HG02885 (cell line): ENCODE data around the gene FNDC3B.
"Not testable (repeated sequence)": the region's sequence is repeated elsewhere in the genome, so short reads cannot be mapped to it uniquely, and the experiment has no call there.

Source experiments
- ATAC-seq: cut with Tn5 transposase; IDR thresholded peaks from one replicate; pipeline ENCODE4 v1.9.1; 2021; ENCODE audit warnings: mild to moderate bottlenecking; ENCODE audit not compliant: unreplicated experiment, poor library complexity

FNDC3B gene

DNA sequence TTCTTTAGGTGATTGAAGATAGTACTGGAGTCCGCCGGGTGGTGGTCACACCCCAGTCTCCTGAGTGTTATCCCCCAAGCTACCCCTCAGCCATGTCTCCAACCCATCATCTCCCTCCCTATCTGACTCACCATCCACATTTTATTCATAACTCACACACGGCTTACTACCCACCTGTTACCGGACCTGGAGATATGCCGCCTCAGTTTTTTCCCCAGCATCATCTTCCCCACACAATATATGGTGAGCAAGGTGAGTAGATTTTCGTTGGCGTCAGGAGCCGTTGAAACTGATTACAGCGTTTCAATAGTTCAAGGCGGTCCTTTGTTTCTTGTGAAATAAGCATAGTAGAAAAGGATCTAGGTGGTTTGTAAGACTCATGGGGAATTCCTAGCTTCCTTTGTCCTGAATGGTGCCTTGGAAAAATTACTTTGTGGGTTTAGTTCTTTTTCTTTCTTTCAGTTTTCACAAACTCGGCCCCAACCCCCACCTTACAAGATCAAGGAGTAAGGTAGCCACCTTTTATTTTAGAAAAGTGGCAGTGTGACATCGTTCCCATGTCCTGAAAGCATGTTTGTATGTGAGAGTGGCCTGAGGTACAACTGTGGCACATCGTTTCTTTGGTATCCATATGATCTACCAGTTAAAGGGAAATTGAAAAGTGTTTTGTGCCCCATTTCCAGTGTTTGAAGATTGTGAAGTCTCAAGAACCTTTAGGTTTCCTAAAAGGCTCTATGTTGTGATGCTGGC lies 208.3 kb downstream of the FNDC3B start:
- no peak for ATAC-seq

DNA sequence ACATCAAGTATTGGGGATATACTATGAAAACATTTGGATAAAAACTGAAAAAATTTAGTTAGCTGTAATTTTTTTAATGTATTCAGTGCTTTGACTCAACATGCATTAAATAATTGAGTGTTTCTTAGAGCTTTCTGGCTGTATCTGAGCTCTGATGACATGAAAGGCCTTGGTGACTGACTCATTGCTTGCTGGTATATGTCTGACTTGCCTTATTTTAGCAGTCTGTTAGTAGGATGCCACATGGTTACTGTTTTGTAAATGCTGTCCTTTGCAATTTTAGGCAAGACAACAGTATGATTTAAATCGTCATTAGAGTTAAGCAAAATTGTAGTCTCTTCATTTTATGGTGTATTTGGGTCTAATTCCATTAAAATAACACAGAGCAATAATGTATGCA lies 209.7 kb downstream of the FNDC3B start:
- no peak for ATAC-seq

DNA sequence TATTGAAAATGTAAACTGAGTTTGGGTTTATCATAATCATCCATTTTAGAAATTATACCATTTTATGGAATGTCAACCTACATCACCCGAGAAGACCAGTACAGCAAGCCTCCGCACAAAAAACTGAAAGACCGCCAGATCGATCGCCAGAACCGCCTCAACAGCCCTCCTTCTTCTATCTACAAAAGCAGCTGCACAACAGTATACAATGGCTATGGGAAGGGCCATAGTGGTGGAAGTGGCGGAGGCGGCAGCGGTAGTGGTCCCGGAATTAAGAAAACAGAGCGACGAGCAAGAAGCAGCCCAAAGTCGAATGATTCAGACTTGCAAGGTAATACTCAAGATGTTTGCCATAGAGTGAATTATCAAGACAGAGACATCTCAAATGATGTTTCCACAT lies 211.8 kb downstream of the FNDC3B start:
- no peak for ATAC-seq

DNA sequence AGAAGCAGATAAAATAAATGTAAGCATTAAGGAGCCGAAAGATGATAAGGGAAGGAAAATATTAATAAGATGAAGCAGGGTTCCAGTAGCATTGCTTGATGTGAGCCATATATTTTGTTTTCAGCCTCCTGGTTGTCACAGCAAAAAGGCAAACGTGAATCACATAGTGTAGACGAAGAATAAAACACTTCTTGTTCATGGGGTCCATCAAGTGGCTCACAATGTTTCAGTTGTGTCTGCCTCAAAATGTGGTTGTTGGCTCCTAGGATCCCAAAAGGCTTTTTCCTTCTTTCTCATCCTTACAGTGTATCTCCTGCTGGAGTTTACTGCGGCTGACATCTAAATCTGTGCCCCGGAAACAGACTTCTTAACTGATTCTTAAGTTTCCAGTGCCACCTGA lies 213.8 kb downstream of the FNDC3B start:
- ATAC-seq = no peak

DNA sequence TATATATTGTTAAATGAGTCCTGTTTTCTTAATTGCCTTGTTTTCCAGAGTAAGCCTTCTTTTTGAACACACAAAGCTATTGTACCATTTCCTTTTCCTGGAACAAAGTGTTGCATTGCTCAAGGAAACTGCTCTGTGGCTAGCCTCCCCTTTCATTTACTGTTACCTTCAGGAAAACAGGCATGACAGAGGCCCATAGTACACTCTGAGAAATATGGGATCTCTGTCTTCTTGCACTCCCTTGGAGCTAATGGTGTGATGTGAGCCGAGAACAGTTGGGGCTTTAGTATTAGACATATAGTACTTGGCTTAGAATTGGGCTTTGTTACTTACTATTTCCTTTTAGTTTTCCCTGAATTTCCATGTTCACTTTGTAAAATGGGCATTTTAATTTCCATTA lies 215.2 kb downstream of the FNDC3B start:
- ATAC-seq = no peak

DNA sequence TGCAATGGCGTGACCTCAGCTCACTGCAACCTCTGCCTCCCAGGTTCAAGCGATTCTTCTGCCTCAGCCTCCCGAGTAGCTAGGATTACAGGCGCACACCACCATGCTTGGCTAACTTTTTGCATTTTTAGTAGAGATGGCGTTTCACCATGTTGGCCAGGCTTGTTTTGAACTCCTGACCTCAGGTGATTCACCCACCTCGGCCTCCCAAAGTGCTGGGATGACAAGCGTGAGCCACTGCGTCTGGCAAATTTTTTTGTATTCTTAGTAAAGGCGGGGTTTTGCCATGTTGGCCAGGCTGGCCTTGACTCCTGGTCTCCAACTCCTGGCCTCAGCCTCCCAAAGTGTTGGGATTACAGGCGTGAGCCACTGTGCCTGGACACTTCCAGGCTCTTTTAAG lies 215.9 kb downstream of the FNDC3B start:
- not testable (repeated sequence) for ATAC-seq

DNA sequence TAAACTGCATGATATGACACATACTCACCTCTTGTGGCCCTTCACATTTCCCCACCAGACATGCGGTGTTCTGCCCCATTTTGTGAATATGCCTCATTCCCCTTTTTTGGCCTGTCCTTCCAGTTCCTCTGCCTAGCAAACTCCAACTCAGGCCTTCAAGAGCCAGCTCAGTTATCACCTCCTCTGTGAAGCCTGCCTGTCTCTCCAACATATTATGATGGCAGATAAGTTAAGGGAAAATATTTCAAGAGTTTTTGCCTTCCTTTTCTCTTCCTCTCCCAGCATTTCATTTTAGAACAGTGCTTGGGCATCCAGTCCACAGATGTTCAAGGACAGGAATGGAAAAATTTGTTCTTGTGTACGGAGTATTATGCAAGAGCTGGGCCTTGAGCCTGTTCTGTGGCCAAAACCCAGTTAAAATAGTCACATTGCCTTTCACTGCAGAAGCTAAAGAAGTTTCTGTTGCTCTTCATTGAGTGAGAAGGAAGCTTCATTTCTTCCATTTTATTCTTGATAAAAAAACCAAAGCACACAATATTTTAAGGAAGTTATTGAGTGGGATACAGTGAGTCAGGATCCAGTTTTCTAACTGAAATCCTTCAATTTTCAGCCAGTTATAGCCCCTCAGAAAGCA lies 216.8 kb downstream of the FNDC3B start:
- no peak for ATAC-seq

DNA sequence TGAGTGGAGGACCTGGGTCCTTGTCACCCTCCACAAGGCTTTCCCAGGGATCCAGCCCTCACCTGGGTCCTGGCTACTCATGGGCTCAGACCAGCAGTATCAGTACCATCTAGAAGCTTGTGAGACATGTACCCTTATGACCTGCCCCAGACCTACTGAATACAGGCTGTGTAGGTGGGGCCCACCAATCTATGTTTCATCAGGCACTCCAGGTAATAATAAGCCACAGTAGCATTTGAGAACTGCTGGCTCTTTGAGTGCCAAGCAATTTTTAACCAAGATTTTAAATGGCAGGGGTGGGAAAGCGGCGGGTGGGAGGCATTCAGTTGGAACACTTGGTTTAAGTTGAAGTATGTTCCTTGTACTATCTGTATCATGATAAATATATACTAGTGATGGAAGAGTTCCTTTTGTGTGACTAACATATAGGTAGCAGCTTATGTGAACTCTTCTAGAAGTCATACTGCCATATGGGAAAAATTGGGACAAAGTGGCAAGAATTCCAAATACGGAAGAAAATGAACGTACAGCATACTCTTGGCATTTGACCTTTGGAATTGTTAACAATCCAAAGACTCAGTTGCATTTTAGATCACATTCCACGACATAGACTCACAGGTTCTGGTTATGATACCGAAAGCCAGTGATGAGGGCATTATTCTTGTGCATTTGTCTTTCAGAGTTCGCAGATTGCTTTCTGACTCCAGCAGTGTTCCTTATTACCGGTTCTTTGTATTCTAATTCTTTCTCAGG lies 218.4 kb downstream of the FNDC3B start:
- ATAC-seq = no peak

DNA sequence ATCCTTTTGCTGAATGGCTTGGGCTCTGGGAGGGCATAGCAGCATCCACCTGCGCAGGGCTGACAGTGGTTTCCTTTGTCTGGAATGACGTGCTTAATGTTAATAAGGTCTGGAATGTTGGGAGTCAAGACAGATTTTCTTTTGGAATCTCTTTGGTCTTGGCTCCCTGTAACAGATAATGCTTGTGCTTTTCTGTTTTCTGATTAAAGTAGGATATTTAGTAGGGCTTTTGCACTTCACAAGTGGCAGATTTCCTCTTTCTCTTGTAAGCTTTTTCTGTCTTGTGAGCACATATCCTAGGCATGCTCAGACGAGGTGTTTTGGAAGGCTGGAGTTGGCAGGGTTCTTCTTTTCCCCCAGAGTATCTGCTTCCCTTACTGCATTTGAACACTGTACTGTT lies 219.2 kb downstream of the FNDC3B start:
- no peak for ATAC-seq

DNA sequence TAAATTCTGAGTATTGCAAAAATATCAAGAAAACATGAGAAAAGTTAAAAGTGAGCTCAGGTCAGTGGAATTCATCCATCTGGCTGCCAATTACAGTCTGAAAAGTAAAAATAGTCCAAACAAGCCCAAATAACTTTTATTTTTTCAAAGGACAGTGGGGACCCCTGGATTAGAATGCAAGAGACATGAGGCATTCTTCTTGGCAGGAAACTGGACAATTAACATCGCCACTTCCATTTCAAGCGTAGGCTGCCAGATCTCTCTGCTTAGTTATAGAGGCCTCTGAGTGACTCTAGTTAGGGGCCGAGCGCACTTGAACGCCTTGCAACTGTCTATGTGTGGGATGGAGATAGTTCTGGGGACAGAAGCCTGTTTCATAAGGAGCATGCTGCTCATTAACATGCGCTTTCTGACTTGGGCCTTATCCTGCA lies 219.7 kb downstream of the FNDC3B start:
- no peak for ATAC-seq

DNA sequence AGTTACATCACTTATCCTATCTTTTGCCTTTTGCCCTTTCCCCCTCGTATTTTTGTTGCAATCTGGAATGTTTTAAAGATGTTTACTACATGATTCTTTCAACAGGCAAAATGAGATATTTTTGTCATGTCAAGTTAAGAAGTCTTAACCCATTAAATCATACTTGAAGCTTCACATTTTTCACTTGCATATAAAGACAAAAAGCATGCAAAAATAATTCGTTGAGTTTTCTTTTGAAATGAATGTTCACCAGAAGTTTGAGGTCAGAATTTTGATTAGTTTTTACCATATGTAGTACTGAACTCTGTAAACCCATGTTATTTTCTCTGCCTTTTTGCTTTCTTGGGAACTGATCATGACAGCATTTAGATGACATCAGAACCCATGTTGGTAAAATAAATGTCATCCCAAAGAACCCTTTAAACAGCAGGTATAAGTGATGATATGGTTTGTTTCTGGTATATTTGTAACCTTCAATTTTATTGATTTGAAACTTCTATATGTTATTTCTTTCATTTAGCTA lies 220.4 kb downstream of the FNDC3B start:
- ATAC-seq = no peak

DNA sequence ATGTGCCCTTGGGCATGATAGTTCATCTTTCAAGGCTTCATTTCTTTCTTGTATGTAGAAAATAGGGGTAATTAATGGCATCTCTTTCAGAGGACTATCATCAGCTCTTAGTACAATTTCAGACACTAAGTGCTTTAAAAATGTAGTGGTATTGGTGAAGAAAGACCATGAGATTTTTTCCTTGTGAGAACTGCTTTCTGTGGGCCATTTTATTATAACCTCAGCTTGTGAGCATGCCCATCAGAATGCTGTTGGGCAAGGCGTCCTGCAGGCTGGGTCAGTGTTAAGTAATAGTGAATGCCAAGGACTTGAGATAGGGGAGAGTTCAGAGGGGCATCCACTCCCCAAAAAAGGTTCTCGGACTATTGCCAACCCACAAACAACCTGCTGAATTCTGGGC lies 221.0 kb downstream of the FNDC3B start:
- ATAC-seq = no peak

DNA sequence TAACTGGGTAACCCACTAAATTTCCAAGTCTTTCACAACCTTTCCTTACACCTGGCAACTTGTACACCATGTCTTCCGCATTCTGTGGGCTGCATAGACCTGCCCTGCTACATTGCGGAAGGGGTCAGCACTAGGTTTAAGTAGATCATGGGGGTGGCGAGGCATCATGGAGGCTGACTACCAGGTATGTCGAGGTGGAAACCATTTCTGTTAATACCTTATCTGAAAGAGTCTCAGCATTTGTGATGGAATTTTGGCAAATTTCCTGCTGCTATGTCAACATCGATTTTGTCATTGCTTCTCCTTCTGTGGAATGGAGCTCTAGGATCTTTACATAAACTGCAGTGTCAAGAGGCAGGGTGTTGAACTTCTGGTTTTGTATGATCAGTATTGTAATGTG lies 221.7 kb downstream of the FNDC3B start:
- no peak for ATAC-seq

DNA sequence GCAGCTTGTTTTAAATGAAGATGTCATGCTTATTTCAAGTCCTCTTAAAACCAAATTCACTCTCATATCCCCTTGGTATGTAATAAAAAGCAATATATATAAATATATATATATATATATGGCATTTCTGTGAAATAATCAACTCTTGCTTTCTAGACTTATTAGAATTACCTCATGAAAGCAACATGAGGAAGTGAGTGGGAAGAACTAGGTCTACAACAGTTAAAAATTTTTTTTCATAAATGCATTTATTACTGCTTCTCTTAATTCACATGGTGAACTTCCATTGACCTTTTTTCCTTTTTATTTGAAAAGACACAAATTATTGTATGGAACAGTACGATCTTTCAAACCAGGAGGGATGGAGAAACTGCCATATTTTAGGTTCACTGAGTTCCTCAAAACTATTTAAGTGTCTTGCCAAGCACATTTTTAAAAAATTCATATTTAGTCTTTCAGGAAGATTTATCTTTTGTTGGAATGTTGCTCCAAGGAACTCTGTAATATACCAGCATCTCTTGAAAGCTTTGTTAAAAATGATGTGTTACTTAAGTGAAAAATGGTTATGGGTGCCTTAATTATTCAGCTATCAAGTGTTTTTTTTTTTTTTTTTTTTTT lies 223.7 kb downstream of the FNDC3B start:
- ATAC-seq = no peak

DNA sequence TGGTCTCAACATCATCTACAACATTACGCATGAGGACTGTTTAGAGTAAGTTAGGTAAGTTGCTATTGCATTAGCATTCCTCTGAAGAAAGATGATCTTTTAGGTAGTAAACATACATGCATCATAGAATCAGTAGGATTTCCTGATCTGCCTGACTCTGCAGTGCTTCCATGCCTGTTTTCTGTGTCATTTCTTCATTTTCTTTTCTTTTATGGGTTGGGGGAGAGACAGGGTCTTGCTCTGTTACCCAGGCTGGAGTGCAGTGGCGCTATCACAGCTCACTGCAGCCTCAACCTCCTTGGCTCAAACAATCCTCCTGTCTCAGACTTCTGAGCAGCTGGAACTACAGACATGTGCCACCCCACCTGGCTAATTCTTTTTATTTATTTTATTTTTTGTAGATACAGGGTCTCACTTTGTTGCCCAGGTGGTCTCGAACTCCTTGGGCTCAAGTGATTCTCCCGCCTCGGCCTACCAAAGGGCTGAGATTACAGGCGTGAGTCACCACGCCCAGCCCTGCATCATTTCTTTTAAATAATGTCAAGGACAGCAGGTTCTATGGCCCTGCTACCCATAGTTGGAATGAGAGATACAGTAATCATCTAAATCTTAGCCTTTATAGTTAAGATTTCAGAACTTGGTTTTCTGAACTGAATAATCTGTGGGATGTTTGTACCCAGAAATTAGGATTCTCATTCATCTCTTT lies 224.6 kb downstream of the FNDC3B start:
- no peak for ATAC-seq

DNA sequence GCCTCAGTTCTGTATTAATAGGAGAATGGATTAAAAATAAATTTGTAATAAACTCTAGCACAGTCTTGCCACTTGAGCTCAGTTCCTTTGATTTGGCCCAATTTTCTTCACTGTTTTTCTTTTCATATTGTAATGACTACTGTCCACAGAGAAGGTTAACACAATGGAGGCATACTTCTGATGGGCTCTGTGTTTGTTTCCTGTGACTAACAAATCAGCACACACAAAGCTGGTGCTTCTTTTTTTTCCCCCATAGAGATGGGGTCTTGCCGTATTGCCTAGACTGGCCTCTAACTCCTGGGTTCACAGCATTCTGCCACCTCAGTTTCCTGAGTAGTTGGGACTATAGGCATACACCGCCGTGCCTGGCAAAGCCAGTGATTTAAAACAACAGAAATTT lies 226.7 kb downstream of the FNDC3B start:
- no peak for ATAC-seq

DNA sequence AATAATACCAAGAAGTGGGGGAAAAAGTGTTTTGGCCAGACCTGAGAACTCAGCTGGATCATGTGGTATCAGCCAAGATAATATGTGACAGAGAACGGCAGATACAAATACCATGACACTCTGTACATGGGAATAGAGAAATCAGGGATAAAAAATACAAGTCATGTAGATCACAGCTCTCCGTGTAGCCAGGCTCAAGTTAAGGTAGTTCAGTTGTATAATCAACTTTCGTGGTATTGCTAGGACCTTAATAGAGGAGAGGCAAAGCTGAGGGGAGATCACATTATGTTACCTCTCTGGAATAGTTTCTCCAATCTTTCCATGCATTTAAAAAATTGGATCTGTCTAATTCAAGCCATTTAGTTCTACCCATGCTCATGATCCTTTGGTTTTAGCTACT lies 229.0 kb downstream of the FNDC3B start:
- ATAC-seq = no peak

DNA sequence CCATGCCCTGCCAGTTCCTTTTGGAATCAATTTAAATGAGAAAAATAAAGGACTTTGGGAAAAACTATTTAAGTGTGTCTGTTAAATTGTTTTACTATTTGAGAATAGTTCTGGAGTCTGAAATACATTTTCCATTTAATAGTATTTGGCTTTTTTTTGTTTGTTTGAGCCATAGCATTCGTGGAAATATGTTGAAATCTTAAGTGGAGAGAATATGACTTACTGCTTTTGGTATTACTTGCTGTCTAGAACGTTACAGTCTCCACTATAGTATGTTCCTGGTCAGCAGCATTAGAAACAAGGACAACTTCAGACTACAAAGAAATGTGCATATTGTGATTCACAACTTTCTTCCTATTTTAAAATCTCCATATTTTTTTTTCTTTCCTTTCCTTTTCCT lies 229.5 kb downstream of the FNDC3B start:
- no peak for ATAC-seq

DNA sequence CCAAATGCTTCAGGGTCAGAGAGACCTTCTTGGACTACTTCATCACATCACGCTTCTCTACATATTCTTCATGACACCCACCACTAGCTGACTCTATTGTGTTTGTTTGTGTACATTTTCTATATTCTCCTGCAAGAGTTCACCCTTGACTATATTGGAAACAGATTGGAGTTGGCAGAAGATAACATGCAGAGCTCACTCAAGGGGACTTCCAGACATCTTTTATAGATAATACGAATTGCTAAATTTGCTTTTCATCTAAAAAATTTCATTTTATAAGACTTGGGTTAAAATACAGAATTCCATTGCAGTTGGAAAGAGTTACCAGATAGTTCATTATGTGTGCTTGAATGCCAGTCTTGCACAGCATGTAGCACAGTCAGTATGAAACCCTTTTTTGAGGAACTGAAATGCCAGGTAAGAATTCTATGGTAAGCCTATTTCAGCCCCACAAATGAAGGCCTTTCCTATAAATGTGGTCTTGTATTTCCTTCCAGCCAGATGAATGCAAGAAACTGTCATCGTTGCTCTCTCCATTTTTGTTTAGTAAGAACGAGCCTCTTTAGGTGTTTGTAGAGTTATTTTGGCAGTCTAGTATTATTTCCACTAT lies 231.3 kb downstream of the FNDC3B start:
- peak; percentile 97 for ATAC-seq
